GM12878 (cell line): Measurements from ENCODE around the gene GRK5. TPM values are rescaled to one million over a fixed set of nuclear protein-coding genes. Genes with fewer than 3 reads are reported as not detected.

ENCODE experiments used
- ATAC-seq: fragments of 200-7000 bp; cut with Tn5 transposase; 3 replicates; pipeline ENCODE4 v1.9.1; 2020; ENCODE audit warnings: mild to moderate bottlenecking, moderate library complexity
- BruUV-seq: library from RNA; stranded (reverse); fragments of 400-500 nt; replicated peaks from 2 replicates; lab custom pipeline; 2021; lab: Mats Ljungman, UMichigan
- CTCF ChIA-PET: fragments of 300-600 bp; sonication (Branson Sonifier 250); formaldehyde crosslinking; extraction: SDS; loops from one replicate; lab custom pipeline; 2021; ENCODE audit warnings: inconsistent platforms; lab: Yijun Ruan, JAX
- POLR2A ChIA-PET: fragments of 350-600 bp; formaldehyde crosslinking; extraction: SDS; loops from one replicate; lab custom pipeline; 2021; ENCODE audit warnings: inconsistent platforms; lab: Charles Lee
- RAD21 ChIA-PET: fragments of 300-600 bp; sonication (Branson Sonifier 250); formaldehyde crosslinking; loops from one replicate; lab custom pipeline; 2023; ENCODE audit warnings: antibody characterized with exemption; ENCODE audit not compliant: unreplicated experiment; lab: Charles Lee
- SMC1A ChIA-PET: fragments of 300-600 bp; sonication (Branson Sonifier 250); formaldehyde crosslinking; loops from one replicate; lab custom pipeline; 2023; ENCODE audit not compliant: unreplicated experiment, uncharacterized antibody; lab: Charles Lee
- DNase-seq: peaks from one replicate; pipeline ENCODE4 v3.0.0-alpha.2; 2011; ENCODE audit warnings: low read depth, low spot score
- FAIRE-seq: peaks from 3 replicates; lab custom pipeline; 2011; peaks lifted over from hg19 to GRCh38; lab: Jason Lieb, UNC
- H2AFZ ChIP-seq: 2 replicates; pipeline ENCODE4 v1.6.0; 2011; ENCODE audit warnings: low read depth, low read length, control low read depth; ENCODE audit not compliant: control insufficient read depth
- H3K27ac ChIP-seq: 2 replicates; pipeline ENCODE4 v1.5.1; 2011; ENCODE audit warnings: control low read depth; ENCODE audit not compliant: control insufficient read depth, insufficient read depth
- H3K27me3 ChIP-seq, 2 experiments: replicated peaks in 1 of 2; 2 replicates each; pipeline versions ENCODE4 v1.6.0 to v1.6.1; 2011; ENCODE audit warnings: low read length in 1 of 2; ENCODE audit not compliant: control insufficient read depth in 2 of 2, insufficient read depth in 2 of 2
- H3K36me3 ChIP-seq, 2 experiments: 2 replicates each; pipeline ENCODE4 v1.5.1; 2011; ENCODE audit warnings: low read length in 1 of 2; ENCODE audit not compliant: control insufficient read depth in 2 of 2, insufficient read depth in 2 of 2
- H3K4me1 ChIP-seq: 2 replicates; pipeline ENCODE4 v1.6.1; 2011; ENCODE audit warnings: mild to moderate bottlenecking, low read length, moderate library complexity, mixed read lengths; ENCODE audit not compliant: control insufficient read depth, insufficient read depth
- H3K4me2 ChIP-seq: 2 replicates; pipeline ENCODE4 v1.6.0; 2011; ENCODE audit warnings: control low read depth; ENCODE audit not compliant: control insufficient read depth, insufficient read depth
- H3K4me3 ChIP-seq: fragments of 200-600 bp; sonication (generic); 2 replicates; pipeline ENCODE4 v1.5.1; 2016
- H3K79me2 ChIP-seq: 2 replicates; pipeline ENCODE4 v1.6.0; 2011; ENCODE audit warnings: low read length; ENCODE audit not compliant: control insufficient read depth, insufficient read depth
- H3K9ac ChIP-seq: 2 replicates; pipeline ENCODE4 v1.8.0; 2011; ENCODE audit warnings: low read length, control low read depth, mixed read lengths; ENCODE audit not compliant: control insufficient read depth, insufficient read depth
- H3K9me3 ChIP-seq: replicated peaks from 3 replicates; pipeline ENCODE4 v1.5.1; 2011; ENCODE audit warnings: mild to moderate bottlenecking, low read length; ENCODE audit not compliant: control insufficient read depth, insufficient read depth
- H4K20me1 ChIP-seq: 2 replicates; pipeline ENCODE4 v1.6.0; 2011; ENCODE audit not compliant: control insufficient read depth, insufficient read depth
- ASH2L ChIP-seq: fragments of 300-600, 200-600 bp; sonication (generic); IDR thresholded peaks from 2 replicates; pipeline ENCODE4 v1.6.1; 2017; ENCODE audit warnings: low read depth, mild to moderate bottlenecking, borderline replicate concordance
- ATF7 ChIP-seq: fragments of 450-650 bp; IDR thresholded peaks from 2 replicates; pipeline ENCODE4 v1.6.1; 2016; ENCODE audit warnings: low read depth, mild to moderate bottlenecking
- CBX5 ChIP-seq: sonication (generic); IDR thresholded peaks from 2 replicates; pipeline ENCODE4 v1.6.1; 2016; ENCODE audit warnings: low read depth, moderate library complexity, mild to moderate bottlenecking, inconsistent platforms
- CHD4 ChIP-seq: fragments of 200-600 bp; sonication (generic); IDR thresholded peaks from 2 replicates; pipeline ENCODE4 v1.6.1; 2016; ENCODE audit warnings: mild to moderate bottlenecking
- EGR1 ChIP-seq, 2 experiments: IDR thresholded peaks; 1 replicate in 1 of 2; 2 replicates in 1 of 2; pipeline ENCODE4 v1.6.1; 2011 to 2012; ENCODE audit warnings: low read depth in 2 of 2, low read length in 2 of 2, borderline replicate concordance in 1 of 2, mild to moderate bottlenecking in 1 of 2, moderate library complexity in 1 of 2
- ETV6 ChIP-seq, 2 experiments: fragments of 450-650 bp in 1 of 2; IDR thresholded peaks in 1 of 2; conservative IDR thresholded peaks in 1 of 2; 2 replicates each; pipeline ENCODE4 v1.6.1; 2014; ENCODE audit warnings: antibody characterized with exemption in 1 of 2, borderline replicate concordance in 1 of 2, low read depth in 1 of 2, mild to moderate bottlenecking in 1 of 2, moderate library complexity in 1 of 2
- NFYA ChIP-seq: IDR thresholded peaks from 2 replicates; pipeline ENCODE4 v1.6.1; 2011; ENCODE audit warnings: low read depth, mild to moderate bottlenecking, low read length, improper control_type of control experiment, borderline replicate concordance
- NR2C1 ChIP-seq: fragments of 450-650 bp; IDR thresholded peaks from 2 replicates; pipeline ENCODE4 v1.6.1; 2017; ENCODE audit warnings: antibody characterized with exemption, mild to moderate bottlenecking, moderate library complexity
- NR2C2 ChIP-seq: IDR thresholded peaks from 2 replicates; pipeline ENCODE4 v1.6.1; 2011; ENCODE audit warnings: borderline replicate concordance, low read depth; ENCODE audit not compliant: control insufficient read depth, insufficient read length
- POLR2AphosphoS2 ChIP-seq: IDR thresholded peaks from 2 replicates; pipeline ENCODE4 v1.6.1; 2011; ENCODE audit warnings: low read depth, mild to moderate bottlenecking, low read length, improper control_type of control experiment, moderate library complexity
- SMC3 ChIP-seq: IDR thresholded peaks from 2 replicates; pipeline ENCODE4 v1.6.1; 2011; ENCODE audit warnings: low read length, improper control_type of control experiment, borderline replicate concordance
- SP1 ChIP-seq: IDR thresholded peaks from one replicate; pipeline ENCODE4 v1.6.1; 2011; ENCODE audit warnings: low read depth, low read length
- TAF1 ChIP-seq: IDR thresholded peaks from 2 replicates; pipeline ENCODE4 v1.6.1; 2011; ENCODE audit warnings: mild to moderate bottlenecking, low read depth, low read length, borderline replicate concordance
- TBL1XR1 ChIP-seq: IDR thresholded peaks from 2 replicates; pipeline ENCODE4 v1.6.1; 2012; ENCODE audit warnings: low read depth, low read length, improper control_type of control experiment
- TCF3 ChIP-seq: IDR thresholded peaks from 2 replicates; pipeline ENCODE4 v1.6.1; 2012; ENCODE audit warnings: low read depth, mild to moderate bottlenecking, low read length, borderline replicate concordance; ENCODE audit not compliant: insufficient read depth
- WRNIP1 ChIP-seq: IDR thresholded peaks from 2 replicates; pipeline ENCODE4 v1.6.1; 2011; ENCODE audit warnings: low read depth, low read length, improper control_type of control experiment, borderline replicate concordance
- ZSCAN29 ChIP-seq: fragments of 450-650 bp; IDR thresholded peaks from 2 replicates; pipeline ENCODE4 v1.6.1; 2017; ENCODE audit warnings: mild to moderate bottlenecking, moderate library complexity
- WGBS: methylation state at CpG from one replicate; pipeline ENCODE4 v1.1.6; 2016; ENCODE audit warnings: low lambda C conversion rate; ENCODE audit not compliant: insufficient replicate concordance, insufficient coverage; ENCODE audit errors: missing lambda C conversion rate; 5-methylcytosine and 5-hydroxymethylcytosine counted together
- in situ Hi-C: fragments of 300-500 bp; cut with MboI; formaldehyde crosslinking; loops from 9 replicates; pipeline ENCODE4 v1.14.3; 2018; ENCODE audit warnings: mixed read lengths
- intact Hi-C: fragments of 100-400 bp; cut with micrococcal nuclease; formaldehyde crosslinking; loops from one replicate; pipeline ENCODE4 v1.14.2; 2022; ENCODE audit not compliant: unreplicated experiment
- polyA plus RNA-seq, 11 experiments: library from polyadenylated mRNA; depleted of rRNA in 4 of 11; unstranded in 6 of 11; stranded (reverse) in 5 of 11; fragments of >200 nt; fragmentation: Nextera tagmentation in 4 of 11; fragmentation: Illumina TruSeq in 1 of 11; extraction: Ambion mirVana in 4 of 11; extraction: Trizol in 1 of 11; gene quantifications; 1 replicate in 1 of 11; 2 replicates in 10 of 11; pipeline versions ENCODE4 v1.2.1 to v1.2.3, GENCODE V29; 2011 to 2016; ENCODE audit warnings: inconsistent platforms in 2 of 11, missing spikeins in 2 of 11, low read depth in 1 of 11
- total RNA-seq, 4 experiments: library from RNA; depleted of rRNA in 3 of 4; stranded (reverse); fragments of >200 nt in 3 of 4; fragmentation: Illumina TruSeq in 1 of 4; extraction: Trizol in 1 of 4; gene quantifications; 2 replicates each; pipeline versions ENCODE4 v1.2.1 to v1.2.3, GENCODE V29; 2013 to 2021
- TF ChIP-seq, protein P1 (sequence below): fragments of 450-650 bp; IDR thresholded peaks from 2 replicates; pipeline ENCODE4 v1.6.1; 2016; ENCODE audit warnings: mild to moderate bottlenecking
- TF ChIP-seq, protein P2 (sequence below): fragments of 450-650 bp; IDR thresholded peaks from 2 replicates; pipeline ENCODE4 v1.6.1; 2017; ENCODE audit warnings: mild to moderate bottlenecking
- TF ChIP-seq, protein P3 (sequence below): IDR thresholded peaks from 2 replicates; pipeline ENCODE4 v1.6.1; 2012; ENCODE audit warnings: low read length, inconsistent platforms

The GRK5 gene
- total and polyA plus RNA-seq, 10 of the 15 experiments (the other 5 are each of a cell fraction or from before 2014, with no cell fraction given): 0.11 to 22.1 (median 10.0) TPM

DNA sequence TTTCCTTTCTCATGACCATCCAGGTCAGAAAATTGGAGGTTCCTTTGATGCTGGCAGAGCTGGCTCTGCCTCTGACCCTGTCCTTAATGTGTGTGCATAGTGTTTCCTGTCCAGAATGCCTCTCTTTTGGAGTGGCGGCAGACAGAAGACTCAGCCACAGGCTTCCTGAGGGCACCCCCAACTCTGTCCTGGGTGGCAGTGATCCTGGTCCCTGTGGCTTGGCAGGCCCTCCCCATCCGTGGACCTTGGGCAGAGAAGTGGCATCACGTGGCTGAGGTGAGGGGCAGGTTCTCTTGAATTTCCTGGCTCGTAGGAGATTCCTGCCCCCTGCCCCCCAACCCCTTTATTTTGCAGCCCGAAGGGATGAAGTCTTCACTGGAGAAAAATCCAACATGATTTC, 202.0 kb downstream of the GRK5 start:
- no peak for TF ChIP-seq CBX5
- no peak for TF ChIP-seq ASH2L
- no peak for TF ChIP-seq NFYA
- no peak for TF ChIP-seq NR2C1
- TF ChIP-seq ZSCAN29: no peak
- no peak for TF ChIP-seq ETV6 (conservative IDR thresholded peaks at IDR 0.05 in 1 of 2, IDR thresholded peaks at IDR 0.05 in 1 of 2; ENCODE audit: borderline replicate concordance in 1 of 2, low read depth in 1 of 2)
- no peak for TF ChIP-seq TAF1
- no peak for TF ChIP-seq CHD4
- TF ChIP-seq POLR2AphosphoS2: no peak
- TF ChIP-seq NR2C2: no peak
- no peak for TF ChIP-seq EGR1 (IDR thresholded peaks at IDR 0.05; ENCODE audit: borderline replicate concordance in 1 of 2, low read depth in 2 of 2, low read length in 2 of 2)
- TF ChIP-seq ATF7: no peak
- no peak for TF ChIP-seq SP1
- TF ChIP-seq, protein P1, sequence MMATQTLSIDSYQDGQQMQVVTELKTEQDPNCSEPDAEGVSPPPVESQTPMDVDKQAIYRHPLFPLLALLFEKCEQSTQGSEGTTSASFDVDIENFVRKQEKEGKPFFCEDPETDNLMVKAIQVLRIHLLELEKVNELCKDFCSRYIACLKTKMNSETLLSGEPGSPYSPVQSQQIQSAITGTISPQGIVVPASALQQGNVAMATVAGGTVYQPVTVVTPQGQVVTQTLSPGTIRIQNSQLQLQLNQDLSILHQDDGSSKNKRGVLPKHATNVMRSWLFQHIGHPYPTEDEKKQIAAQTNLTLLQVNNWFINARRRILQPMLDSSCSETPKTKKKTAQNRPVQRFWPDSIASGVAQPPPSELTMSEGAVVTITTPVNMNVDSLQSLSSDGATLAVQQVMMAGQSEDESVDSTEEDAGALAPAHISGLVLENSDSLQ: no peak
- TF ChIP-seq, protein P2, sequence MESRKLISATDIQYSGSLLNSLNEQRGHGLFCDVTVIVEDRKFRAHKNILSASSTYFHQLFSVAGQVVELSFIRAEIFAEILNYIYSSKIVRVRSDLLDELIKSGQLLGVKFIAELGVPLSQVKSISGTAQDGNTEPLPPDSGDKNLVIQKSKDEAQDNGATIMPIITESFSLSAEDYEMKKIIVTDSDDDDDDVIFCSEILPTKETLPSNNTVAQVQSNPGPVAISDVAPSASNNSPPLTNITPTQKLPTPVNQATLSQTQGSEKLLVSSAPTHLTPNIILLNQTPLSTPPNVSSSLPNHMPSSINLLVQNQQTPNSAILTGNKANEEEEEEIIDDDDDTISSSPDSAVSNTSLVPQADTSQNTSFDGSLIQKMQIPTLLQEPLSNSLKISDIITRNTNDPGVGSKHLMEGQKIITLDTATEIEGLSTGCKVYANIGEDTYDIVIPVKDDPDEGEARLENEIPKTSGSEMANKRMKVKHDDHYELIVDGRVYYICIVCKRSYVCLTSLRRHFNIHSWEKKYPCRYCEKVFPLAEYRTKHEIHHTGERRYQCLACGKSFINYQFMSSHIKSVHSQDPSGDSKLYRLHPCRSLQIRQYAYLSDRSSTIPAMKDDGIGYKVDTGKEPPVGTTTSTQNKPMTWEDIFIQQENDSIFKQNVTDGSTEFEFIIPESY: no peak
- TF ChIP-seq WRNIP1: no peak
- TF ChIP-seq TBL1XR1: no peak
- TF ChIP-seq TCF3: no peak
- no peak for TF ChIP-seq SMC3
- TF ChIP-seq, protein P3, sequence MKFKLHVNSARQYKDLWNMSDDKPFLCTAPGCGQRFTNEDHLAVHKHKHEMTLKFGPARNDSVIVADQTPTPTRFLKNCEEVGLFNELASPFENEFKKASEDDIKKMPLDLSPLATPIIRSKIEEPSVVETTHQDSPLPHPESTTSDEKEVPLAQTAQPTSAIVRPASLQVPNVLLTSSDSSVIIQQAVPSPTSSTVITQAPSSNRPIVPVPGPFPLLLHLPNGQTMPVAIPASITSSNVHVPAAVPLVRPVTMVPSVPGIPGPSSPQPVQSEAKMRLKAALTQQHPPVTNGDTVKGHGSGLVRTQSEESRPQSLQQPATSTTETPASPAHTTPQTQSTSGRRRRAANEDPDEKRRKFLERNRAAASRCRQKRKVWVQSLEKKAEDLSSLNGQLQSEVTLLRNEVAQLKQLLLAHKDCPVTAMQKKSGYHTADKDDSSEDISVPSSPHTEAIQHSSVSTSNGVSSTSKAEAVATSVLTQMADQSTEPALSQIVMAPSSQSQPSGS: no peak
- Histone ChIP-seq H3K79me2 (no peaks in the 10 kb centered on the region), H3K4me3 (no peak overlapping the region), H3K9ac (no peak overlapping the region), H3K36me3 (peaks cover 0 to 2% of the 10 kb centered on the region in 2 experiments; a peak in 1 of 4 replicates), H3K9me3 (no peaks in the 10 kb centered on the region), H3K27me3 (no peaks in the 10 kb centered on the region), H3K27ac (no peak overlapping the region), H4K20me1 (no peaks in the 10 kb centered on the region), H3K4me1 (peaks cover 7% of the 10 kb centered on the region; the same call in 1 of the 2 replicates), H3K4me2 (no peak overlapping the region), H2AFZ (no peak overlapping the region)
- no TSS peak for BruUV-seq
- no peak for ATAC-seq
- ChIA-PET RAD21 (no interaction called here), POLR2A (no interaction called here), CTCF (interaction anchor here (0.6 kb wide), 1 partner anchor 153 kb away, joined by 6 read pairs; no protein-coding TSS in a partner anchor), SMC1A (no interaction called here)
- in situ Hi-C loops: no loop called here
- intact Hi-C loops: no loop called here
- DNase-seq: no peak
- WGBS: 86% methylated on average over 5 of the region's 5 CpGs
- no peak for FAIRE-seq
